Fibroblast of pulmonary artery (primary cell): ENCODE results near the gene MARCHF10.
"Not testable (repeated sequence)": the region's sequence is repeated elsewhere in the genome, so short reads cannot be mapped to it uniquely, and the experiment has no call there.

Experiments
- DNase-seq: peaks from one replicate; pipeline ENCODE4 v3.0.0-alpha.2; 2010; ENCODE audit warnings: low read depth
- H3K4me3 ChIP-seq: replicated peaks from 2 replicates; pipeline ENCODE4 v1.5.1; 2011; ENCODE audit warnings: low read depth, mild to moderate bottlenecking, control low read depth, low read length, moderate library complexity
- TF ChIP-seq, protein P1 (sequence below): IDR thresholded peaks from 2 replicates; pipeline ENCODE4 v1.5.1; 2011; ENCODE audit warnings: mild to moderate bottlenecking, control low read depth, low read length, inconsistent platforms; ENCODE audit errors: missing control alignments

The MARCHF10 gene

DNA sequence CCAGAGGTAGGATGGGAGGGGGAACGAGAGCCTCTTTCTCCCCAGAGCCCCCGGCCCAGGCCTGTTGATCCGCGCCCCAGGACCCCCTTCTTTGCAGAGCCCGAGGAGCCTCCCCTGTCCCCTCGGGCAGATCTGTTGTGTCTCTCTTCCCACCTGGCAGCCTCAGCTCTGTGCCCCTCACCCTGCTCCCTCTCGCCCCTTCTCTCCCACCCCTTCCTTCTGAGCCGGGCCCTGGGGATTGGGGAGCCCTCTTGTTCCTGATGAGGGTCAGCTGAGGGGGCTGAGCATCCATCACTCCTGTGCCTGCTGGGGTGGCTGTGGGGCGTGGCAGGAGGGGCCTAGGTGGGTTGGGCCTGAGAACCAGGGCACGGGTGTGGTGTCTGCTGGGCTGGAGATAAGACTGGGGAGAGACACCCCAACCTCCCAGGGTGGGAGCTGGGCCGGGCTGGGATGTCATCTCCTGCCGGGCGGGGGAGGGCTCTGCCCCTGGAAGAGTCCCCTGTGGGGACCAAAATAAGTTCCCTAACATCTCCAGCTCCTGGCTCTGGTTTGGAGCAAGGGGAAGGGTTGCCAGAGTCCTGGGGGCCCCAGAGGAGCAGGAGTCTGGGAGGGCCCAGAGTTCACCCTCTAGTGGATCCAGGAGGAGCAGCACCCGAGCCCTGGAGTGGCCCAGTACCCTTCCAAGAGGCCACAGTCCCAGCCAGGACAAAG, 115.2 kb downstream of the MARCHF10 start:
- H3K4me3 ChIP-seq, result no peak overlapping the region
- TF ChIP-seq, protein P1, sequence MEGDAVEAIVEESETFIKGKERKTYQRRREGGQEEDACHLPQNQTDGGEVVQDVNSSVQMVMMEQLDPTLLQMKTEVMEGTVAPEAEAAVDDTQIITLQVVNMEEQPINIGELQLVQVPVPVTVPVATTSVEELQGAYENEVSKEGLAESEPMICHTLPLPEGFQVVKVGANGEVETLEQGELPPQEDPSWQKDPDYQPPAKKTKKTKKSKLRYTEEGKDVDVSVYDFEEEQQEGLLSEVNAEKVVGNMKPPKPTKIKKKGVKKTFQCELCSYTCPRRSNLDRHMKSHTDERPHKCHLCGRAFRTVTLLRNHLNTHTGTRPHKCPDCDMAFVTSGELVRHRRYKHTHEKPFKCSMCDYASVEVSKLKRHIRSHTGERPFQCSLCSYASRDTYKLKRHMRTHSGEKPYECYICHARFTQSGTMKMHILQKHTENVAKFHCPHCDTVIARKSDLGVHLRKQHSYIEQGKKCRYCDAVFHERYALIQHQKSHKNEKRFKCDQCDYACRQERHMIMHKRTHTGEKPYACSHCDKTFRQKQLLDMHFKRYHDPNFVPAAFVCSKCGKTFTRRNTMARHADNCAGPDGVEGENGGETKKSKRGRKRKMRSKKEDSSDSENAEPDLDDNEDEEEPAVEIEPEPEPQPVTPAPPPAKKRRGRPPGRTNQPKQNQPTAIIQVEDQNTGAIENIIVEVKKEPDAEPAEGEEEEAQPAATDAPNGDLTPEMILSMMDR, result peak; percentile 62

GRCh38 chr17:62692159-62692651, 115.9 kb downstream of the MARCHF10 start:
- H3K4me3 ChIP-seq, result no peak overlapping the region
- DNase-seq, result no peak
- TF ChIP-seq, protein P1, result no peak

More for the DNA sequence above, 115.2 kb downstream of the MARCHF10 start:
- DNase-seq, result peak; percentile 52

- not testable (repeated sequence) for DNase-seq, H3K4me3 ChIP-seq
These were observed 116.6 kb downstream of the MARCHF10 start for GRCh38 chr17:62691589-62691915.

DNA sequence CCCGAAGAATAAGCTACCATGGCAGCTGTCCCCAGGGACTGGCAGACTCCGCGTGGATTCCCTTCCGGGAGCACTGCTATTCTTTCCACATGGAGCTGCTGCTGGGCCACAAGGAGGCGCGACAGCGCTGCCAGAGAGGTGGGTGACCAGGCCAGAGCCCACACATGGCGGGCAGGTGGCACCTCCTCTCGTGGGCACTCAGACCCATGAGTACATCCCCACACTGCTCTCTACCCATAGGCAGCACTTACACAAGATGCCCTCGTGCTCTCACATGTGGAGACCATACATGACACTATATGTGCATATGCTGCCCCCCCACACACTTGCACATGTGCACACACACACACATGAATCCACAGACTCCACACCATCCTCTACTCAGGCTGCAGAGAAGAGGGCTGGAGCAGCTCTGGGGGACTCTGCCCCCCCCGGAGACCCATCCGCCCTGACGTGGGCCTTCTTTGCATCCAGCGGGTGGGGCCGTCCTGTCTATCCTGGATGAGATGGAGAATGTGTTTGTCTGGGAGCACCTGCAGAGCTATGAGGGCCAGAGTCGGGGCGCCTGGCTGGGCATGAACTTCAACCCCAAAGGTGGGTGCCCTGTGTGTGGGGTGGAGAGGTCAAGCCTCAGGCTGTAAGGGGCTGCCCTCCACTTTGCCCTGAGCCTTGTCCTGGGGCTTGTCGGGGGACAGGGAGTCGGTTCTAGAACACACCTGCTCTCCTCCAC, 117.8 kb downstream of the MARCHF10 start:
- no peak overlapping the region for H3K4me3 ChIP-seq
- DNase-seq, result no peak
- TF ChIP-seq, protein P1, result no peak

- TF ChIP-seq, protein P1, result no peak
- H3K4me3 ChIP-seq, result no peak overlapping the region
- DNase-seq, result no peak
These were observed 118.5 kb downstream of the MARCHF10 start for GRCh38 chr17:62689441-62690167.

GRCh38 chr17:62688398-62689160, 119.5 kb downstream of the MARCHF10 start:
- TF ChIP-seq, protein P1, result no peak
- DNase-seq, result no peak
- no peak overlapping the region for H3K4me3 ChIP-seq
